Inflammatory macrophage treated with lipopolysaccharide for 4 hours (primary cell): ENCODE data around the gene MLLT3.
A peak's percentile ranks its signal among the peaks of the same experiment; 100 is the strongest.
"Not testable (repeated sequence)": the region's sequence is repeated elsewhere in the genome, so short reads cannot be mapped to it uniquely, and the experiment has no call there.

ENCODE experiments used
- DNase-seq: peaks from one replicate; pipeline ENCODE4 v3.0.0-alpha.2; 2020

The MLLT3 gene

DNA sequence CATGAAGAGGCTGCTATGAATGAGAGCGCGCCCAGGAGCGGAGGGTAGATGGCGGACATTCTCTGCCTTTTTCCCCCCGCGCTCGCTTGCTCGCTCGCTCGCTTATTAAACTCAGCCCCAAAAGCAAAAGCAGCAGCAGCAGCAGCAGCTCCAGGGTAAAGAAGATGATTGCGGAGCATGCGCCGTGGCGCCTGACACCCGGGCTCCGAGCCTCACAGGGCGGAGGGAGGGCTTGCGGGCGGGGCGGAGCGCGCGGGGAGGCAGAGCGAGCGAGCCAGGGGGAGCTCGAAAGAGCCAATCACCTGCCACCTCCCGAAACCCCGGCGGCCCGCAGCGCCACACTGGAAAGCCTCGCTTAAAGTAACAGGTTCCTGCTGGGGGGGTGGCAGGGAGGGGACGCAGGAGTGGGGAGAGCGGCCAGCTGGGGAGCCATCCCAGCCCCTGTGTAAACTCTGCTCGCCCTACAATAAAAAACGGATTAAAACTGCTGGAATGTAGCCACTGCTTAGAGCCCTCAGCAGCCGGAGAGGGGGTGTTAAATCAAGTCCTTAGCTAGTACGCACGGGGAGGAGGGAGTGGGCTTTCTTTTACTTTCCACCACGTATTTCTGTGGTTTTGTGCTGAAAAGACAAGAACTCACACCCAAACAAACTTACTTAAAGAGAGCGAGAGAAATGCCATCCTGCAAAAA lies at the start of gene MLLT3:
Gene MLLT3, minus strand, starts transcription at position 170 of the 691 bp plus-strand sequence.
- peak; percentile 95 for DNase-seq

DNA sequence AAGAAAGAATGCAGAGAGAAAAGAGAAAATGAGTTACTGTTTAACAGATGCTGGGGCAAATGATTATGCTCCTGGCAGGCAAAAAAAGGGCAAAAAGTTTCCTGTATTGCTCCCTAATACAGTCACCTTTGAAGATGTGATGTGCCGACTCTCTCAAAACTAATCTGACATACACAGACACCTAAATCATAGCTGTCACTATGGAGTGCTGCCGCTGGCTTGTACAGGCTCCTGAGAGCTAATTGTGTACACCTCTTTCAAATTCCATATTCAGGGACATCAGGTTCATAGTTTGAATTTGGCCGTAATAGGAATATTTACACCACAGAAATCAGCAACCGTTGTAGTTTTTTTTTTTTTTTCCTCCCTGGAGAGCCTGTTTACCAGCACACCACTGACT lies 49.3 kb upstream of the MLLT3 start:
- no peak for DNase-seq

DNA sequence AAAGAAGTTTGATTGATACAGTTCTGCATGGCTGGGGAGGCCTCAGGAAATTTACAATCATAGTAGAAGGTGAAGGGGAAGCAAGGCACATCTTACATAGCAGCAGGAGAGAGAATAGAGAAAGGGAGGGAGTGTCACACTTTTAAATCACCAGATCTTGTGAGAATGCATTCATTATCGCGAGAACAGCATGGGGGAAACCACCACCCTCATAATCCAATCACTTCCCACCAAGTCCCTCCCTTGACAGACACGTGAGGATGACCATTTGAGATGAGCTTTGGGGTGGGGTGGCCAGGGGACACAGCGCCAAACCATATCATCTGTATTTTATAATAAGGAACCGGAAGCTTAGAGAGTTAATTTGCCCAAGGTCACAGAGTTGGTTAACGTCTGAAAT lies 48.1 kb upstream of the MLLT3 start:
- no peak for DNase-seq

DNA sequence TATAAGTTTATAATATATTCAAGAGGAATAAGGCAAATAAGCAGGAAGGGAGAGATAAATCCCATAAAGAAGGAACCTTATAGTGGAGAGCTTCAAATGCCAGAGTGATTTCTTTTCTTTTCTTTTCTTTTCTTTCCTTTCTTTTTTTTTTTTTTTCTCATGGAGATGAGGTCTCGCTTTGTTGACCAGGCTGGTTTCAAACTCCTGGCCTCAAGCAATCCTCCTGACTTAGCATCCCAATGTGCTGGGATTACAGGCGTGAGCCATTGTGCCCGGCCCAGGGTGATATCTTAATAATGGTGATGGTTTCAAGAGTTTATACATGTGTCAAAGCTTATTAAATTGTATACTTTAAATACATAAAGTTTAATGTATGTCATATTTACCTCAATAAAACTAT lies 42.2 kb upstream of the MLLT3 start:
- DNase-seq = no peak

DNA sequence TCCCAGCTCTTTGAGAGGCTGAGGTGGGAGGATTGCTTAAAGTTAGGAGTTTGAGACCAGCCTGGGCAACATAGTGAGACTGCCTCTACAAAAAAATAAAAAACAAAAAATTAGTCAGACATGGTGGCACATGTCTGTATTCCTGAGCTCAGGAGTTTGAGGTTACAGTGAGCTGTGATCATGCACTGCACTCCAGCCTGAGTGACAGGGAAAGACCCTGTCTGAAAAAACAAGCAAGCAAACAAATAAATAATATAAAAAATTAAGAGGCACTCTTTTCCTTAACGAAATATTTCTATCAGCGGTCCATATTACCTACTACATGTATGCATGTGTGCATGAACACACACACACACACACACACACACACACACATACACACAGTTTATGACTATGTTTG lies 40.8 kb upstream of the MLLT3 start:
- no peak for DNase-seq

DNA sequence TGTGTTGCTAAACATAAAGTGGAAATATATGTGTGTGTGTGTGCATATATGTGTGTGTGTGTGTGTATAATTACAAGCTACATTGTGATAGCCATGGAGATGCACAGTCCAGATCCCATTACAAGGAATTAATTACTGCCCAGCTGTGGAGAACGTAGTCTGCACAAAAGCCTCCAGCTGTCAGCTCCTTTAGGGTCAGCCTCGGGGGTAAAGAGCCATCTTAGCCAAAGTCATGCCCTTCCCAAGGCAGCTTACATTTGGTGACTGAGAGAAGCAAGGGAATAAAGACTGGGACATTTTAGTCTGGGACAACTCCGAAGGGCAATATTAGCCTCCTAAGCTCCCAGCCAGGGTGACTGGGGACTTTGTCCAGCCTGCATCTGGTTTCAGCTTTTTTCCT lies 39.9 kb upstream of the MLLT3 start:
- DNase-seq = no peak

DNA sequence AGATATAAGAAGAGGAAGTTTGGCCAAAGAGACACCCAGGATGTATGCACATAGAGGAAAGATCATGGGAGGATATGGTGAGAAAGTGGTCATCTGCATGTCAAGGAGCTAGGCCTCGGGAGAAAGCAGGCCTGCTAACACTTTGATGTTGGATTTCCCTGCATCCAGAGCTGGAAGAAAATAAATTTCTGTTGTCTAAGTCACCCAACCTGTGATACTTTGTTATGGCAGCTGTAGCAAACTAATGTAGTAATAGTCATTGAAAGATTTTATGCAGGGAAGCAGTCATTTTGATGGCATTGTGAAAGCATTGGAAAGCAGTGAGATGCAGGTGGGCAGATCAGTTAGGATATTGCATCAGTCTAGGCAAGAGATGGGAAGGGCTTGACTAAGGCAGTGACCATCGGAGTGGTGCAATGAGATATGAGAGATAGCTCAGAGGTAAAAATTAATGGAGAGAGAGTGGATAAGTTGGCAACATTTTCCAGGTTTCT lies 37.2 kb upstream of the MLLT3 start:
- no peak for DNase-seq

DNA sequence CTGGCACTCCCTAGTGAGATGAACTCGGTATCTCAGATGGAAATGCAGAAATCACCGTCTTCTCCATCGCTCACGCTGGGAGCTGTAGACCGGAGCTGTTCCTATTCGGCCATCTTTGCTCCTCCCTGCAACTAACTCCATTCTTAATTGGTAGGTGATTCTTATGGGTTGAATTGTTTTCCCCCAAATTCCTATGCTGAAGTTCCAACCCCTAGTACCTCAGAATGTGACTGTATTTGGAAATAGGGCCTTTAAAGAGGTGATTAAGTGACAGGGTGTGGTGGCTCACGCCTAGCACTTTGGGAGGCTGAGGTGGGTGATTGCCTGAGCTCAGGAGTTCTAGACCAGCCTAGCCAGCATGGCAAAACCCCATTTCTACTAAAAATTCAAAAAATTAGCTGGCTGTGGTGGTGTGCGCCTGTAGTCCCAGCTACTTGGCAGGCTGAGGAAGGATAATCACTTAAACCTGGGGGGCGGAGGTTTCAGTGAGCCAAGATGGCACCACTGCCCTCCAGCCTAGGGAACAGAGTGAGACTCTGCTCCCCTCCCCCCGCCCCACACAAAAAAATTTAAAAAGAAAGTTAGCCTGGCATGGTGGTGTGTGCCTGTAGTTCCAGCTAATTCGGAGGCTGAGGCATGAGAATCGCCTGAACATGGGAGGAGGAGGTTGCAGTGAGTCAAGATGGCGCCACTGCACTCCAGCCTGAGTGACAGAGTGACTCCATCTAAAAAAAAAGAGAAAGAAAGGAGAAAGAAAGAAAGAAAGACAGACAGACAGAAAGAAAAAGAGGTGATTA lies 36.6 kb upstream of the MLLT3 start:
- DNase-seq = no peak

DNA sequence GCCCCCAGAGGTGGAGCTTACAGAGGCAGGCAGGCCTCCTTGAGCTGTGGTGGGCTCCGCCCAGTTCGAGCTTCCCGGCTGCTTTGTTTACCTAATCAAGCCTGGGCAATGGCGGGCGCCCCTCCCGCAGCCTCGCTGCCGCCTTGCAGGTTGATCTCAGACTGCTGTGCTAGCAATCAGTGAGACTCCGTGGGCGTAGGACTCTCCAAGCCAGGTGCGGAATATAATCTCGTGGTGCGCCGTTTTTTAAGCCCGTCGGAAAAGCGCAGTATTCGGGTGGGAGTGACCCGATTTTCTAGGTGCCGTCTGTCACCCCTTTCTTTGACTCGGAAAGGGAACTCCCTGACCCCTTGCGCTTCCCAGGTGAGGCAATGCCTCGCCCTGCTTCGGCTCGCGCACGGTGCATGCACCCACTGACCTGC lies 36.0 kb upstream of the MLLT3 start:
- not testable (repeated sequence) for DNase-seq

DNA sequence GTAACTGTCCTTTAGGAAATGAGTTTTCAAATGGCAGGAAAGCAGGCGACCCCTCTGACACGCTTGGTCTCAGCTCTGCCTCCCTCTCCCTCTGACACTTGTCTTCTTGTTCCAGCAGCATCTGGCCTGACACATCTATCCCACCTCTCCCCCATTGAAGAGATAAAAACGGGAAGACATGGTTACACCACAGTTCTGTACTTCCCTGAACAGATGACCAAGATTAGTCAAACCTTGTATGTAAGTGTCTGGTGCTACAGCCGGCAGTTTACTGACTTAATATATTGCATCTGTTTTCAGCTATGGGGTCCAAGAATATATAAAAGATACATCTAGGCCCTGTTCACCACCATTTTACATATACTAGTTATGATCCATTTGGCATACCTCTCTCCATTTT lies 29.6 kb upstream of the MLLT3 start:
- DNase-seq = peak; percentile 40

DNA sequence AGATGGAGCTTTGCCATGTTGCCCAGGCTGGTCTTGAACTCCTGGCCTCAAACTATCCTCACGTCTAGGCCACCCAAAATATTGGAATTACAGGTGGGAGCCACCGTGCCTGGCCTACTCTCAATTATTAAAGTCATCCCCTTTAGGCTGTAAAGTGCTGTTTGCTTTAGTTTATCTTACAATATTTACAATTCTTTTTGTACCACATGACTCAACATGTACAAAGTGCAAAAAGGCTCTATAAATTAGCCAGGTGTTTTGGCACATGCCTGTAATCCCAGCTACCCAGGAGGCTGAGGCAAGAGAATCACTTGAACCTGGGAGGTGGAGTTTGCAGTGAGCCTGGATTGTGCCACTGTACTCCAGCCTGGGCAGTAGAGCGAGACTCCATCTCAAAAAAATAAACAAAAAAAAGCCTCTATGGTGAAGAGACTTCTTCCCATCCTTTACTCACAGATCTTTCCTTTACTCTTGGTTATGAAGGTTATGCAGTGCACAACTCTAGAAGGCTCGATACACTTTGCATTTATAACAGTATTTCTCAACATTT lies 28.5 kb upstream of the MLLT3 start:
- DNase-seq = no peak

DNA sequence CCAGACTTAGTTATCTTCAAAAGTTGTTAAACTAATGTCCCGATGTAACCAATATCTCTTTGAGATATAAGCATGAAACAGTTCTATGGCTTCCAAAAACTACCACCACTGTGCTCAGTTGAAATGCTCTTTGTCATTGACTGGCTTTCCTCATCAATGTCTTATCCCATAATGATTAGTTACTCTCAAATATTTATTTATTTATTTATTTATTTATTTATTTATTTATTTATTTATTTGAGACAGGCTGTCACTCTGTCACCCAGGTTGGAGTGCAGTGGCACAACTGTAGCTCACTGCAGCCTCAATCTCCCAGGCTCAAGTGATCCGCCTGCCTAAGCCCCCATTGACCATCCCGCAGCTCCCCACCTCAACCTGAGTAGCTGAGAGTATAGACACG lies 28.0 kb upstream of the MLLT3 start:
- no peak for DNase-seq

DNA sequence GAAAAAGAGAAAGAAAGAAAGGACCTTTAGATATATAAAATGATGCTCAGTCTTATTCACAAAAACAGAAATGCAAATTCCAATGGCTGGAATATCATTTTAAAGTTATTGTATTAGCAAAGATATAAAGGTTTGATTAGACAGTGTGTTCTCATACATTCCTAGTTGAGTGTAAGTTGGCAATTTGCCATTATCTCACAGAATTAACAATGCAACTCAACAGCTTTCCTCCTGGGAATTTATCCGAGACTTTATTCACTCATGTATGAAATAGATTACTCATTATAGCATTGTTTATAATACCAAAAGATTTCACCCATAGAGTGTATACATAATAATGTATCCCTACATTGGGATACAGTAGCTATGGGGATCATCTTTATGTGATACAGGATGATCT lies 27.1 kb upstream of the MLLT3 start:
- no peak for DNase-seq

DNA sequence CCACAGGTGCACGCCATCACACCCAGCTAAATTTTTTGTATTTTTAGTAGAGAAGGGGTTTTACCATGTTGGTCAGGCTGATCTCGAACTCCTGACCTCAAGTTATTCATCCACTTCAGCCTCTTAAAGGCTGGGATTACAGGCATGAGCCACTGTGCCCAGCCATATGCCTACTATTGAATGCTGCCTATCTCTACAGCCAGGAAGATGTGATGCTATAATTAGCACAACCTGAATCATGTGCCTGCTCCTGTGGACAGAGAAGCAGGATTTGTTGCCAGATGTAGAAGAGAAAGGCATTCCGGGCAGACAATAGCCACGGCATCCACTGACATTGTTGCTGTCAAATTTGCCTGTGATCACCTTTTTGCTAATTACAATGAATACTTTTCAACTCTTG lies 24.4 kb upstream of the MLLT3 start:
- DNase-seq = no peak

DNA sequence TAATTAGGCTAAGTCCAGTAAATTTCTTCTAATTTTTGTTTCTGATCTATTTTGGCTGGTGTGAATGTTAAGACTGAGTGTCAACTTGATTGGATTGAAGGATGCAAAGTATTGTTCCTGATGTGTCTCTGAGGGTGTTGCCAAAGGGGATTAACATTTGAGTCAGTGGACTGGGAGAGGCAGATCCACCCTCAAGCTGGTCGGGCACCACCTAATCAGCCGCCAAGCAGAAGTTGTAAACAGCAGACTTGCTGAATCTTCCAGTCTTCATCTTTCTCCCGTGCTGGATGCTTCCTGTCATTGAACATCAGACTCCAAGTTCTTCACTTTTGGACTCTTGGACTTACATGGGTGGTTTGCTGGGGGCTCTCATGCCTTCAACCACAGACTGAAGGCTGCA lies 21.4 kb upstream of the MLLT3 start:
- DNase-seq = no peak

DNA sequence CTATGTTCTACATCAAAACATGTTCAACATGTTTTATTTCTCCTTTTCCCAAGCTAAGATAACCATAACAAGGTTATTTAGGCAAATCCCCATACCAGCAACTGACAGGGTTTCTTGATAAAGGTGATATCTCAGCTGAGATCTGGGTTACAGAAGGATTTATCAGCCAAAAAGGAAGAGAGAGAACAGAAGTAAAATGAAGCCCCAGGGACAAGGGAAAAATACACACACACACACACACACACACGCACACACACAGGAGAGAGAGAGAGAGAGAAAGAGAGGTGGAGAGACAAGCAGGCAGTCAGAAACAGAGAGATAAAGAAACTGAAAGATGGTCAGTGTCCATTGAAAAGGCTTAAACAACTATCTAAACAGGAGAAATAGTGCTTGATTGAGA lies 19.7 kb upstream of the MLLT3 start:
- no peak for DNase-seq

DNA sequence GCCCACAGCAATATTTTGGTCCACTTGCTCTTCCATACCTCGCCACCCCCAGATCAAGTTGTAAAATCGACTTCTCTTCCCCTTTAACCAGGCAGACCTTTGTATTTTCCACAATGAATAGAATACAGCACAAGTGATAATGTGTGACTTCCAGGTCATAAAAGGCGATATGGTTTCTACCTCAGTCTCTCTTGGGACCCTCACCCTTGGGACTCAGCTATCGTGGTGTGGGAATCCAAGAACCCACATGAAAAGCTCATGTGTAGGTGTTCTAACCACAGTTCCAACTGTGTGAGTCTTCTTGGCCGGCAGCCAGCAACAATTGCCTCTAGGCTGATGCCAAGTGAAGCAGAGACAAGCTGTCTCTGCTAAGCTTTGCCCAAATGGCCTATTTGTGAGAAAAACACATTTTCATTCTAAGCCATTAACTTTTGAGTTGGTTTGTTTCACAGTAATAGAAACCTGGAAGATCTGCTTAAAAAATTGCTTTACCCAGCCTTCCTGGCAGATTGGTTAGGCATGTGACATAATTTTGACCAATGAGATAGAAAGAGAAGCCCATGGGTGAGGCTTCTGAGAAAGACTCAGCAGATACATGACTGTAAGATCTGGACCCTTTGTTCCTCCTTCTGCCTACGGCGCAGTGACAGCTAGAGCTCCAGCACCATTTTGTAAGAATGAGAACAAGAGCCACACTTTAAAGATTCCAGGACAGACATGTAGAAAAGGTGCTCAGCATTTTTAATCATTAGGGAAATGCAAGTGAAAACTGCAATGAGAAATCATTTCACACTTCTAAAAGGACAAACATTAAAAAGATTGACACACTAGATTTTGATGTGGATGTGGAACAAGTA lies 18.3 kb upstream of the MLLT3 start:
- DNase-seq = no peak

DNA sequence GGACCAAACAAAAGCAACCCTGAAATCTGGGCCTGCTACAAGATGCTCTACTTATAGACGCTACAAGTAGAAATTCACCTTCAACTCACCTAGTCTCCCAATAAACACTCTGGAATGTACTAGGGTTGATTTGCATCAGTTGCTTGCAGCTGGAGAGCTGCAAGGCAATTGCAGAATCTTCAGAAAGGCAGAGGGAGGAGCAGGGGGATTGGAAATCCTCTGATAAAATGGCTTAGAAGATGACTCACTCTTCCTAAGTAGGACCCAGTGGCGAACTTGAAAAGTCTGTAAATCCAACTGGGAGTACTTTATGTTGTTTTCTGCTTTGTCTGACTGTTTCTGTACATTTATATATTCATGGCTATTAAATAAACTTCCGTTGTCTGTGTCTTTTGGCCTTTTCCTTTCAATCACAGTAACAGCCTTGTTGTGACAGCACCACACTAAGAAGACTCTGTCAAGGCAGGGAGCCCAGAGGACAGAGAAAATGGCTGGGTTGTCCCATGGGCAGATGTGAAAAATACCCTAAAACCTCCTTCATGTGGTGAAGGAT lies 14.7 kb upstream of the MLLT3 start:
- no peak for DNase-seq

DNA sequence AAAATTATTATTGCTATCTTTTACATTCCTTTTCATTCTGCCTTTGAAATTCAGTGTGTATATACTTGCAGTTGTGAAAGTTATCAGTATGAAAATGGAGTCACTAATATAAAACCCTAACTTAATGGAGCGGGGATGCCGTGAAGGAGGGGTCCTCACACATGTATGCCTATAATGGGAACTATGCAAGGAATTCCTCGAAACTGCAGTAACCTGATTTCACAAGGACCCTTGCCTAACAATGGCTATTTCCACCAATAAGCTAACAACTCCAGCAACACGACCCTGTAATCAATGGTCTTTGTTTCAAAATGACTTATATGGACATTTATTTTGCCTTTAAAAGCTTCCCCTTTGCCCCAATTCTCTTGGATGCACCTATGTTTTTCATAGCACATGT lies 12.6 kb upstream of the MLLT3 start:
- no peak for DNase-seq

DNA sequence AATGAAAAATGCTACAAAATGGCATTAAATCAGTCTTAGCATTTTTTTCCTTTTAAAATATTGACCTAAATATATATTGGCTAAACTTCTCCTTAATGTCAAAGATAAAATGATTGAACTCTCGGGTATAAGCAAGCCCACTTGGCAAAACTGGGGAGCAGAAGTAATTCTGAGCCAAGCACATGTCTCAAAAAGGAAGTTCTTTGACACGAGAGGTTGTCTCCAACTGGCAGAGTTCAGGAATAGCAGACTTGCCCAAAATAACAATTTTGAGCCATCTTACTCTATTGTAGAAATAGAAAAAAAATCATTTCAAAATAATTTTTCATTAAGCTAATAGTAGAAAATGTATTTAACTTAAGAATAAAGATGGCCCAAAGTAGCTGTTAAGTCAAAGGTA lies 10.4 kb upstream of the MLLT3 start:
- no peak for DNase-seq

DNA sequence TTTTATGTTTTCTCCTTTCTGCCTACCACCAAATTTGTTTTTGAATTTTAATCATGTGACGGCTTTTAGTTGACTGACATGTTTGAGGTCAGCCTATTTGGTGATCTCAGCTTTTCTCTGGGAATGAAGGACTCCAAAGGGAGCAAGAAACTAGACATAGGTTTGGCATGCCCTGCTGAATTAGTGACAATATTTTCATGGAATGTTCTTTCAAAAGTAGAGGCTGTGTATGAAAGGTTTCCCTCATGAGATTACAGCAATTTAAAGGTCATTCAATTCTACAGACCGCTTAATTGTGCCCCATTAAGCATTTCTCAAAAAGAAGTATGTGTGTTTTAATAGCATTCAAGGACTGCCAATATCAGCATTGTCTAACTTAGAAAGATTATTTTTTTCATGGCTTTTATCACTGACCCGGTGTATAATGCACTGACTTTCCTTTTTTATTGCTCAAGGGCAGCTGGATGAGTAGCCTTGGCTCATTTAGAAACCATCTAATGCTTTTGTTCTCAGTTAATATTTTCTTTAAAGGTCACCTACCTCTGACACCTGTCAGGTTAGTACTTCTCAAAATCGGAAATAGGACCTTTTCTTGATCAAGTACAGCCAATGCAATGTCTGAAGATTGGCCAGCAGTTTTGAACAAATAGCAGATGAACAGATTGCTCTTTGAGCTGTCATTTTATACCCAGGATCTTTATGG lies 8.1 kb upstream of the MLLT3 start:
- no peak for DNase-seq

DNA sequence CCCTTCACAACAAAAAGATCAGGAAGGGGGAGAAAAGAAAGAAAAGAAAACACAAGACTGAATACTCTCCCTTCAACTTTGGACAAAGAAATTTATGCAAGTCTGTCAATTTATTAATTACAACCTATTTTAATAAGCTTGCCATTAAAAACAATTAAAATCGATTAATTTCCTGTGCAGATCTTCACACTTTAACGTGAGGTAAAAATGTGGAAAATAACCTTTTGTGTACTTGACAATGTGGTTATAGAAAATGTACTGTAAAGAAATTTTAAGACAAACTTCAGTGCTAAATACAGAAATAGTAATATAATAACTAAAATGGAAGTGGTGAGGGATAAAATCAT lies 2.7 kb upstream of the MLLT3 start:
- DNase-seq = no peak
